Stimulated activated CD8-positive, alpha-beta memory T cell treated with anti-CD3 and anti-CD28 coated beads, Interleukin-4, amount 100 ng/mL, for 24 hours (primary cell): Measurements from ENCODE around the gene ZNF319.
"Not testable (repeated sequence)": the region's sequence is repeated elsewhere in the genome, so short reads cannot be mapped to it uniquely, and the experiment has no call there.

Experiments used
- DNase-seq: peaks from one replicate; pipeline ENCODE4 v3.0.0-alpha.2; 2020; ENCODE audit warnings: low read depth

ZNF319 gene

DNA sequence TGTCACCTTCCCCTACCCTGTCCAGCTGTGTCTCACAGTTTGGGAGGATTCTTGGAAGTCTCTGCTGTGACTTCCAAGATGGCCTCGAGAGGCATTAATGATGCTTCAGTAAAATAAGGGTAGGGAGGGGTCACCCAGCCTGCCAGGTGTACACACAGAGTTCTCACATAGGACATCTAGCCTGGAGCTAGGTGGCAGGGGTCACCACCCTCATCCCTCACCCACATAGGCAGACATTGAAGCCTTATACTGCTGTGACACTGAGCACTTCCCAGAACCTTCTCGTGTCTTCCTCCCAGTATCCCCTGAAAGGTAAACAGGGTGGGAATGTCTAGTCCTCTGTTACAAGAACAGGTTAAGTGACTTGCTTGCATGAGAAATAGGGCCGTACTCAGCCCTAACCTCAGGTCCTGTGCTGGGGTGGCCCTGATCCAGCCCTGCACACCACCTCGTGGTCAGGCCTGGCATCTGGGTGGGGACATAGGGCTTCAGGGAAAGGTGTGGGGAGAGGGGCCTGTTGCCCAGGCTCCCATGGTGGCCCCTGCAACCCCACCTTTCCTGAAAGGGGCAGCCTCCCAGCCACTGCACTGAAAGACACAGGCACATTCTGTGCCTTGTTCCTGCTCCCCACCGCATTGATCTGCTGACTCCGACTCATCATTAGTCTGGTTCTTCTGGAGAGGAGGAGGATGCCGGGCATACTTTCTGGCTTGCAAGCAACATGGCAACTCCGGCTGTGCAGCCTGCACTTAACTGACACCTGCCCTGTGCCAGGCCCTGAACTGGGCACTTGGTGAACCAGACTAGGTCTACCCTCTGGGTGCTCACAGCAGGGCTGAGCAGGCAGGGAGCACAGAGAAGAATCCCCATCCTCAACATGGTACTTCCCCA lies 21.4 kb upstream of the ZNF319 start:
- DNase-seq: no peak

DNA sequence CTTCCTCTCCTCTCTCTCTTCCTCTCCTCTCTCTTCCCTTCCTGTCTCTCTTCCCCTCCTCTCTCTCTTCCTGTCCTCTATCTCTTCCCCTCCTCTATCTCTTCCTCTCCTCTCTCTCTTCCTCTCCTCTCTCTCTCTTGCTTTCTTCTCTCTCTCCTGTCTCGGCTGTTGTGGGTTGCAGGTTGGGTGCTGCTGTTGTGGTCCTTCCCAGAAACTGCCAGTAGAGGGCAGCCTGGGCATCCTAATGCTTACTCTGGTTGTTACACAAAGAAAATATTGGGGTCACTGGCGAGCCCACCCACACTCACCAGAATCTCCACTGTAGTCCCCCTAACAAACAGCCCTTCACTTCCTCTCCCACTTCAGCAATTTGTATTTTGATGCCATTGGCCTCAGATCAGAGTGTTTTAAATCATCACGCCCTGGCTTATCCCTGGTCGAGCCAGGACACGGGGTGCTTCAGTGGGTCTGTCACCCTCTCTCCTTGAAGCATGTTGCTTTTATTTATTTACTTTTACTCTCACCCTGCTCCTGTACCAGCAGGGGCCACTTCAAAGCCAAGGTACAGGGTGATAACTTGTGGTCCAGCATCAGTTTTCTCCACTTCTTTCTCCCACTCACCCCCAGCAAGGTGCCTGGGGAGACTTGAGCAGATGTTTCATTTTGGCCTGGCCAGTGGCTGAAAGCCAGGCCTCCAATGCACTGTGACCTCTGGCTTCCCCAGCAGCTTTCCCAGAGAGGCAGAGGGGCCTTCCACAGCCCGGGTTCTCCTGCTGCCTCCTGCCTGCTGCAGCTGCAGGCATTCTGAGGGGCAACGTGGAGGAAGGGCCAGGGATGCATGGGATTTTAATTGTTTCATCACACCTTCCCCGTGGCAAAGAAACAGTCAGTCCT lies 20.4 kb upstream of the ZNF319 start:
- no peak for DNase-seq

DNA sequence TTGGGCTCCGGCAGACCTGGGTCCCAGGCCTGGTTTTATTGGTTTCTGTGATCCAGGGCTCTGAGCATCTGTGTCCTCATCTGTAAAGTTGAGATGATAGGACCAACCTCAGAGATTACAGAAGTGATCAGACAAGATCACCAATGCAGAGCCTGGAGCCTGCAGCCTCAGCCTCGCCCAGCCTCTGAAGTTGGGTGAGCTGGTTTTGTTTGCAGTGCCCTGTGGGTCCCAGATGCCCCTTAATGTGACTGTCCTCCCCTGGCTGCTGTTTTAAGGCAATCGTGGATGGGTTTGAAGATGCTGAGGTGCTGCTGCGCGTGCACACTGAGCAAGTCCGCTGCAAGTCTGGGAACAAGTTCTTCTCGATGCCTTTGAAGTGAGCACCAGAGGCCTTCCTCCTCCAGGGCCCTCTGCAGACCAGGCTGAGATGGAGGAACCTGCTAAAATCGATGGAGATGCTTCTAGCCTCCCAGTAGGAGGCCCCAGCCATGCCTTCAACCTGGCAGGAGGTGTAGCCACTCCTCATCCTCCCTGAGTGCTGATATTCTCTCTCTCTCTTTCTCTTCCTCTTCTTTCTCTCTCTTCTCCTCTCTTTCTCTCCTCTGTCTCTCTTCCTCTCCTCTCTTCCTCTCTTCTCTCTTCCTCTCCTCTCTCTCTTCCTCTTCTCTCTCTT lies 19.5 kb upstream of the ZNF319 start:
- no peak for DNase-seq

DNA sequence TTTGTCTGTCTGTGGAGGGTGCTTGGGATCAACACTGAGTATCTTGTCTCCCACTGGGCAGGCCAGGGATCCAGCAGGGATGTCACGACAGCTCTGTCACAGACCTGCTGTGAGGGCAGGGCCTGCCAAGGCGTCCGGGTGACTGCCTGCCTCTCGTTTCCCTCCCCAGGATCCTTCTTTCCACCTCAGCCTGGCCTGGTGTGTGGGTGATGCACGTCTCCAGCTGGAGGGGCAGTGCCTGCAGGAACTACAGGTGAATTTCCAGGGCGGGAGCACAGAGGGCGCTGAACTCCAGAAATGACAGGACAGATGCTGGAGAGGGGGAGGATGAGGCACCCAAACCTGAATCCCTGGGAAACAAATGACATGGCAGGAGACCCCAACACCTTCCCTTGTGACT lies 18.3 kb upstream of the ZNF319 start:
- no peak for DNase-seq

DNA sequence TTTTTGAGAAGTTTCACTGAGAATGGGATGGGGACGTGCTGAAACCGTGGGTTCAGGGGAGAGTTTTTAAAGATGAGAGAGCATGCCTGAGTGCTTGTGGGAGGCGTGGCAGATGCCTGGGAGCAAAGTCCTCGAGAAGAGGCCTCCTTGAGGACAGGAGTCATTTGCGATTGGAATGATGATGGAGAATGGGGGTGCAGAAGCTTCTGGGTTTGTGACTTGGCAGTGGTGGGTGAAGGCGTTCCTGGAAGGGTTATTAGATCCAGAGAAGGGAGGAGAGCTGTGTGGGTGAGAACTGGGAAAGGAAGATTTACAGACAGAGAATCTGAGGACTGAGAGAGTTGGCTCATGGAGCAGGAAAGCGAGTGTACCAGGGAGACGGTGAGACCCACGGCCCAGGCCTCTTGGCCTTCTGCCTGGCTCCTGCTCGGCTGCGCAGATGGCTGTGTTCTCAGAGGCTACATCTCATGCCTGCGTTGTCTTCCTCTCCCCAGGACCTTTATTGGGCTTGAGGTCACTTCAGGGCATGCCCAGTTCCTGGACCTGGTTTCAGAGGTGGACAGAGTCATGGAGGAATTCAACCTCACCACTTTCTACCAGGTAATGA lies 16.5 kb upstream of the ZNF319 start:
- DNase-seq: no peak

DNA sequence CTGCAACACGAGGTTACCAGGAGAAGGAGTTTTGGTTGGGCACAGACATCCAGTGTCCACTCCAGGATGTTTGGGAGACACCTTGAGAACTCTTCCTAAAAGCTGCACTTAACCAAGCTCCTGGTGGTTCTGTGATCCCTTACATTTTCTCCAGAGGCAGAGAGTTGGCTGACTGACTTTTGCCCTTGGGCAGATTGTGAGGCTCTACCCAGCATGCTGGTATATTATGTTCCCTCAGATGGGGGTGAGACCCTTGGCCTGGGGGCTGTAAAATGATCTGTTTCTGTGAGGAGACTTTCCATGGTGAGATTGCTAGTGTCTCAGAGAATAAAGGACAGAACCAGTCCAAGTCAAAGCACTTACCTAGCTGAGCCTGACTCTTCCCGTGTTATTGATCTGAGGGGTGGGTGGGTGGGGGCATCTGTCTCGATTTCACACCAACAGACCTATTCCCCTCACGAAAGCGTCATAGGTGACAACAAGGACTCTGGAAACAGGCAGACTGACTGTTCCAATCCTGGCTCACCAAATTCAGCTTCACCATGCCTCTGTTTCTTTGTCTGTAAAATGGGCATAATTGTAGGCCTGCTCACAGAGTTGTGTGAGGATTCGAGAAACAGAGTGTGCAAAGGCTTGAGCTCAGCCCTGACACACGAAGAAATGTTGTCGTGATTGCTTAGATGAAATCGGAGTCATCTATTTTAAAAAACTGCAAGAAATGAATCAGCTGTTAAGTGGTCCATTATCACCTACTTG lies 12.9 kb upstream of the ZNF319 start:
- no peak for DNase-seq

DNA sequence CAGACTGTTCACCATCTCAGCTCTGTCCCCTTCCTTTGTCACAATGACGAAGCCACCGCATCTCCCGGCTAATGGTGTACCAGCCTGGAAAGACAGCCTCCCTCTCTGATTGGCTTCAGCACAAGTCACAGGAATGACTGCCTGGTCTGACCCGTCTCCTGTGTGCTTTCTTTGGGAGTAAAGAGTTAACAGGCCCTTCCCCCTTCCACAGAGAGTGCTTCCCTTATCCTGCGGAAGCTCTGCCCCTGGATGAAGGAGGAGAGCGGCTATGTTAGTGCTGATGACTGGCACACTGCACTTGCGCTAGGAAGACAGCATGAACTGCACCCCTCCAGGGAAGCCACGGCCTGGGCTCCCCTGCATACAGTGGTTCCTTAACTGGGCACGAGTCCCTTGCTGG lies 12.0 kb upstream of the ZNF319 start:
- no peak for DNase-seq

DNA sequence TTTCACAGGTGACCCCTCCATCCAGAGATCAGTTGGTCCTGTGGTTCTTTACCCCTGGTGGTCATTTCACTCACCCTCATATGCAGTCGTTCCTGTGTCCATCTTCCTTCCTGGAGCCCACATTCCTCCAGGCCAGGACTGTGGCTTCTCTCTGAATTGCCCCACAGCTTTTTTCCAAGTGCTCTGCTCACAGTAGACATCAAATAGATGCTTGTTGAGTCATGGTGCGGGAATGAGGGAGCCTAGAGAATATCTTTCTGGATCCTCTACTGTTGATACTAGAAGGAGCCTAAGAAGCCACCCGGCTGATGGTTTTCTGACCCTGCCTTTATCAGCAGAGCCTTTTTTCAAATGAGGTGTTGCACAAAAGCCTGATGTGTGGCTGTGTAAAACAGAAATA lies 11.2 kb upstream of the ZNF319 start:
- no peak for DNase-seq

DNA sequence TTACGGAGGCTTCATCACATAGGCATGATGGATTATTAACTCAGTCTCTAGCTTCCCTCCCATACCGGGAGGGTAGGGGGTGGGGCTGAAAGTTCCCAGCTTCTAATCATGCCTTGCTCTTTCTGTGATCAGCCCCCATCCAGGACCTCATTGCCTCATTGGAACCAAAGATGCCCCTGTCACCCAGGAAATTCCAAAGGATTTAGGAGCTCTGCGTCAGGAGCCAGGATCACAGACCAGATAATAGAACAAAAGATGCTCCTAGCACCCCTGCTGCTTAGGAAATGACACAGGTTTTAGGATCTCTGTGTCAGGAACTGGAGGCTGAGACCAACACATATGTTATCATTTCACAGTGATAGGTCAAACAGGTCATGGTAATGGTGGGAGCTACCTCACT lies 10.4 kb upstream of the ZNF319 start:
- DNase-seq: no peak

DNA sequence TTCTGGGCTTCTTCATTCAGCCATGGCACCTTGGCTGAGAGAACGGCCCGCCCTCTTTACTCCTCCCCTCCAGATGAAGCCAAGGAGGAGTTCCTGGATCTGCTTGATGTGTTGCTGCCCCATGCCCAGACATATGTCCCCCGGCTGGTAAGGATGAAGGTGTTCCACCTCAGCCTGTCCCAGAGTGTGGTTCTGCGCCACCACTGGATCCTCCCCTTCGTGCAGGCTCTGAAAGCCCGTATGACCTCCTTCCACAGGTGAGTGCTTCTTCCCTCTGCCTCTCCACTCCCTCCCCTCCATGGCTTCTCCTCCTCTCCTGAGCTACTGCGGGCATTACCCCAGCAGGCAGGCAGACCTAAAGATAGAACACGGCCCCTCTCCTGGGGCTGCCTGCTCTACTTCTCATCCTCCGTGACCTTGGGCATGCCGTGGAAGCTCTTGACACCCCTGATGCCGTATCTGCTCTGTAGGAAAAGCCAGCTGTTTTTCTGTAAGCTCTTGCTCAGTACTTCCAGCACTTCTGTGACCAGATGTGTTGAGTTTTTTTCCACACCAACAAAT lies 9.5 kb upstream of the ZNF319 start:
- no peak for DNase-seq

DNA sequence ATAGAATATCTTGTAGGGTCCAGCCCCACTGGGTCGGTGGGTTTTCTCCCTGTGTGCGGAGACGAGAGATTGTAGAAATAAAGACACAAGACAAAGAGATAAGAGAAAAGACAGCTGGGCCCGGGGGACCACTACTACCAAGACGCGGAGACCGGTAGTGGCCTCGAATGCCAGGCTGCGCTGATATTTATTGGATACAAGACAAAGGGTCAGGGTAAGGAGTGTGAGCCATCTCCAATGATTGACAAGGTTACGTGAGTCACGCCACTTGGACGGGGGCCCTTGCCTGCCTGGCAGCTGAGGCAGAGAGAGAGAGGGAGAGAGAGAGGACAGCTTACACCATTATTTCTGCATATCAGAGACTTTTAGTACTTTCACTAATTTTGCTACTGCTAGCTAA lies 4.3 kb upstream of the ZNF319 start:
- not testable (repeated sequence) for DNase-seq

DNA sequence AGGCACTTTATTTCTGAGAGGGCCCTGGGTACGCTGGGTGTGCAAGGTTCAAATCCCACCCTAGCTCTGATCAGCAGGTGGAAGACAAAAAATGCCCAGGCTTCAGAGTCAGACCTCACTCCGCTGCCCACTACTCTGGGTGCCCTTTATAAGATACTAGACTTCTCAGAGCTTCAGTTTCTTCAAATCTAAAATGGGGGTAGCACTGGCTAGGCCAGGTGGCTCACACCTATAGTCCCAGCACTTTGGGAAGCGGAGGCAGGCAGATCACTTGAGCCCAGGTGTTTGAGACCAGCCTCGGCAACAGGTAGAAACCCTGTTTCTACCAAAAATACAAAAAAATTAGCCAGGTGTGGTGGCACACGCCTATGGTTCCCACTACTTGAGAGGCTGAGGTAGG lies 2.5 kb upstream of the ZNF319 start:
- no peak for DNase-seq

DNA sequence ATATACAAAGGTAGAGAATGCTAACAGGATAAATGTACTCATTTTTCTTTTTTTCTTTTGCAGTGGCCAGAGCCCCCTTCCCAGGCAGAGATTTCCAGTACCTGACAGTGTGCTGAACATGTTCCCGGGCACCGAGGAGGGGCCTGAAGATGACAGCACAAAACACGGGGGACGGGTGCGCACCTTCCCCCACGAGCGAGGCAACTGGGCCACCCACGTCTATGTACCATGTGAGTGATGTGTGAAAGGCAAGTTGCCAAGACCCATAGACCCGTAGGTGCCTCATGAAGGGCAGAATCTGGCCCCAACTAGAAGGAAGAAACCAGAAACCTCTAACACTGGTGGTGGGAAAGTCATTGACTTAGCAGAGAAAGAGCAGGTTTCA lies 1.9 kb upstream of the ZNF319 start:
- no peak for DNase-seq

DNA sequence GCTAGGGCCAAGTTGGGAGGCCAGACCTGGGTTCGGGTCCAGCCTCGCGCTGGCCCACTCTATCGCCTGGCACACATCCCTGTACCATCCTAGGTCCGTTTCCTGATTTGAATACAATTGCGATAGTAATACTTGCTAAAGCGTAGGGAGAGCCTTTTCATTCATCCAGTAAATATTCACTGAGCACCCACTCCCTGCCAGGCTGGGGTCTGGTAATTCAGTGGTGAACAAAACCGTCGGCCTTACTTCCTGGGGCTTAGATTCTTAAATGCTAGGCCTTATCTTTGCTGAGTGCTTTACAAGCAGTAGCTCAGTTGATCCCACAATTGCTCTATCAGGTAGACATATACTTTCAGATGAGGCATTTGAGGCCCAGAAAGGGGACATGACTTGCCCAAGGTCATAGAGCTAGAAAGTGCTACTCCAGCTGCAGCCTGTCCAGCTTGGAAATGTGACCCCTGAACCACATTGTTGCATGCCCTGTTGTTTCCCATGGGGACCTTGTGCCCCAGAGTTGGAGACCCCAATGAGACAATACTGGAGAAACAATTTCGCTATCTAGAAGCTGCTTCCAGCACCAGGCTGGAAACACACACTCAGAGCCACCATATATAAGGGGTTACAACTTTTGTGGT lies 1.4 kb upstream of the ZNF319 start:
- no peak for DNase-seq

DNA sequence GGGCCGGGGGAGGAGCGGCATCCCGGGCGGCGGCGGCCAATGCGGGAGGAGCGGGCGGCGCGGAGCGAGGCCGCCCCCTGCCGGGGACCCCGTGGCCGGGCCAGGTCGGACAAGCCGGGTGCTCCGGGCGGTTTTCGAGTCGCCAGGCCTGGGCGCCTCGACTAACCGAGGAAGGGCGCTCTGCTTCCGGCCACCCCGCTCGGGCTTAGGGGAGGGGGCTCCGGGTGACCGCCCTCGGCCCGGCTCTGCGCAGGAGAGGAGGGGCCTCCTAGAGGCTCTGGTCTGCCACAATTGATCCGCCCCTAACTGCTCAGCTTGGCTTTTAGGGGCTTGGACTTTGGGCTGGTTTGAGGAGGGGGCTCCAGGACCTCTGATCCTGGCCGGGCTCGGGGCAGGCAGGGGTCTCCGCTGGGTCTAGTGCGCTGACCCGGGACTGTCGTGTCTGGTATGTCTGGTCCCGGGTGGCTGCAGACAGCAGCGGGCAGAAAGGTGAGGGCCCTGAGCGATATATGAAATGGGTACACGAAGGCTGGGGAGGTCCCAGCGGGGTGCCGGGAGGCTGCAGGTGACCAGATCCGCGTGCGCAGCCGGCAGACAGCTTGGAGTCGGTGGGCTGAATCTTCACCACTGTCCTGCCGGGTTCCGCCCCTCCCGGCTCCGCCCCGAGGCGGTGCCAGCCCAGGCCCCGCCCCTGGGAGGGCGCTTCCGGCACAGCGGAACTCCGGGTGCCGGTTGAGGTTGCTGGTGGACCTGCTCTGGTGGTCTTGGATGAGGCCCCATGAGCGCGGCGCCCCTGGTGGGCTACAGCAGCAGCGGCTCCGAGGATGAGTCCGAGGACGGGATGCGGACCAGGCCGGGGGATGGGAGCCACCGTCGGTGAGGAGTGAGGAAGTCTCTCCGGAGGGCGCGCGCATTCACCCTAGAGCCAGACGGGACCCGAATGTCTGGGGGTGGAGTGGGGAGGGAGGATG lies 519 bp upstream of the ZNF319 start, which contains the start of gene USB1:
TSS of gene USB1 (plus strand) at position 702 of the 971 bp plus-strand sequence. CDS start at position 779, 77 bp downstream.
- DNase-seq: peak; percentile 74

DNA sequence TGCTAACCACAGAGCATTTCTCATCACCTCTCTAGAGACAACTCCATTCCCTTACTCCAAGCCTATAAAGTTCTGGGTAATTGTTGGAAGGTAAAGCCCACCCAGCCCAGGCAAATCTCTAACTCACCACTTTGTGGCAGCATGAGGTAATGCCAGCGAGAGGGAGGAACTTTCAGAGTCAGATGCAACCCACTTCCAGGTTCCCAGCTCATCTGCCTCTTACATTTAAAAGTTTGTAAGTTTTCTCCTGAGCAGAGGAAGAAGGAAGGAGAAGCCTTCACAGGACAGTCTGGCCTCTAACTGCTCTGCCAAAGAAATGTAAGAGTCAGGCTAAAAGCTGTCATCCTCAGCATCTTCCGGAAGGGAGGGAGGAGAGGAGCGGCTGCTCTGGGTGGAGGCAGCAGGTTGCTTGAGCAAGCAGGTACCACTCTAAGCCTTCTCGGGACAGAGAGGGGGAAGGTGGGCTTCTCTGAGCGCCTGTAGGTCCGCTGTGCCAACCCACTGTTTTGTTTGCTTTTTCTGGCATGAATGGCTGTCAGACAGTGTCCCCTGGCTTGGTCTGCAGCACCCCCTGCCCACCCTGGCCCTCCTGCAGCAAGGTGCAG lies 1.0 kb downstream of the ZNF319 start:
- DNase-seq: no peak

DNA sequence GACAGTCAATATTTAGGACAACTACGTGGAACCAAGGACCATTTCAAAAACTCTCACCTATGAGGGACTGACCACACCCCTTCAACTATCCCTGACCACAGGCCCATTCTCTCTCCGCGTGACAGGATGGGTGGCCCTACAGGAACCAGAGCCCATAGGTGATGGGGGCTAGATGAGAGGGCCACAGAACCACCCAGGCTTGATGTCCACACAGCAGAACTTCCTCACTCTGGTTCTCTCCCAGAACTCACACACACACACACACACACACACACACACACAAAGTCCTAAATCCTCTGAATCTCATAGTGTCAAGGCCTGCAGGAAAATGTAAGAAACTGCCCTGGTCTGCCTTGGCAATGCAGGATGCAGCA lies 1.5 kb downstream of the ZNF319 start:
- DNase-seq: no peak

DNA sequence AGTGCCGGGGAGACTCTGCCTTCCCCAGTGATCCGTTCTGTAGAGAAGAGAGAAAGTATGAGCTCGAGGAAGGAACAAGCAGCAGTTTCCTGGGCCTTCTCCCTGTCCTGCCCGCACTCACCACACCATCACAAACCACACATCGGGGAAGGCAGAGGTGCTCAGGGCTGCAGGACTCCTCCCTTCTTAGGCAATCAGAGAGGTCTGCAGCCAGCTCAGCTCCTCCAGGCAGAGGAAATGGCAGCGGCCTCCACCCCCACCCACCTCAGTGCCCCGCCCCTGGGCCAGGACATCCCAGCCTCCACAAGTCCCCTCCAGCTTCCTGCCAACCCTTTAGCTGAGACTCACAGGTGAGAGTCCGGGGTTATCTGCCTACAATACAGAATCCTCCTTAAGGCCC lies 2.0 kb downstream of the ZNF319 start:
- DNase-seq: peak; percentile 47
